ENCODE measurements around the gene TM9SF4. TPM values are rescaled to one million over a fixed set of nuclear protein-coding genes. Genes with fewer than 3 reads are reported as not detected.

TM9SF4 gene
- total RNA-seq, 2 donors from 2014 or later: 76.7 to 79.9 TPM

DNA sequence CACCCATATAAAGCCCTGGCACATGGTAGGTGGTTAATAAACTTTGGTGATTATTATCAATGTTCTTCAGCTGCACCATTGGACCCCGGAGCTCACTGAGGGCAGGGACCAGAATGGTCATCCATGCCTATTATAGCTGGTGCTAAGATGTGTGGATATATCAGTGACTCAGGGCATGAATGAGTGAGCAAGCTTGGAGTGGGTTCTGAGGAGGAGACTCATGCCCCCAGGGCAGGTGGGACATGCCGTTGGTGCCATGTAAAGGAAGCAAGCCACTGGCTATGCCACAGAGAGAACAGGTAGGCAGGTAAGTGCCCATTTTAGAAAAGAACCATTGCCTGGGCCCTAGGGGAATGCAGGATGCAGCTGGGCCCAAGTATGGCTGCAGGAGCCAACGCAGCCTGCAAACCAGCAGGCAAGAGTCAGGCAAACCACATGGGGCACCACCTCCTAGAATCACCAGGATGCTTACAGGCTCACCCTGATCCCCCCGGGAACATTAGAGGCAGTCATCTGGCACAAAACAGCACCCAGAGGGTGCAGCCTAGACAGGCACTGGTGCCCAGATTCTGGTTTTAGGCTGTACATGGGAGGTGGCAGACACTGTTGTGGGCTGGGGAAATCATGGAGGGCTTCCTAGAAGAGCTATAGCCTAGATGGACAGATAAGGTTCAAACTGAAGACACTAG lies 74.6 kb downstream of the TM9SF4 start:
- Histone ChIP-seq H3K27ac (no peak overlapping the region), H3K9me3 (no peaks in the 10 kb centered on the region), H3K4me3 (no peak overlapping the region), H3K9ac (ENCODE audit: low read depth in 2 of 2, low read length in 2 of 2) (no peak overlapping the region), H3K36me3 (no peaks in the 10 kb centered on the region), H3K27me3 (no peaks in the 10 kb centered on the region), H3K4me1 (peaks cover 2% of the 10 kb centered on the region)
- intact Hi-C loops (cut with DNase I): no loop called here
- TF ChIP-seq, protein P1, sequence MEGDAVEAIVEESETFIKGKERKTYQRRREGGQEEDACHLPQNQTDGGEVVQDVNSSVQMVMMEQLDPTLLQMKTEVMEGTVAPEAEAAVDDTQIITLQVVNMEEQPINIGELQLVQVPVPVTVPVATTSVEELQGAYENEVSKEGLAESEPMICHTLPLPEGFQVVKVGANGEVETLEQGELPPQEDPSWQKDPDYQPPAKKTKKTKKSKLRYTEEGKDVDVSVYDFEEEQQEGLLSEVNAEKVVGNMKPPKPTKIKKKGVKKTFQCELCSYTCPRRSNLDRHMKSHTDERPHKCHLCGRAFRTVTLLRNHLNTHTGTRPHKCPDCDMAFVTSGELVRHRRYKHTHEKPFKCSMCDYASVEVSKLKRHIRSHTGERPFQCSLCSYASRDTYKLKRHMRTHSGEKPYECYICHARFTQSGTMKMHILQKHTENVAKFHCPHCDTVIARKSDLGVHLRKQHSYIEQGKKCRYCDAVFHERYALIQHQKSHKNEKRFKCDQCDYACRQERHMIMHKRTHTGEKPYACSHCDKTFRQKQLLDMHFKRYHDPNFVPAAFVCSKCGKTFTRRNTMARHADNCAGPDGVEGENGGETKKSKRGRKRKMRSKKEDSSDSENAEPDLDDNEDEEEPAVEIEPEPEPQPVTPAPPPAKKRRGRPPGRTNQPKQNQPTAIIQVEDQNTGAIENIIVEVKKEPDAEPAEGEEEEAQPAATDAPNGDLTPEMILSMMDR (IDR thresholded peaks at IDR 0.05): no peak
- DNase-seq: no peak

DNA sequence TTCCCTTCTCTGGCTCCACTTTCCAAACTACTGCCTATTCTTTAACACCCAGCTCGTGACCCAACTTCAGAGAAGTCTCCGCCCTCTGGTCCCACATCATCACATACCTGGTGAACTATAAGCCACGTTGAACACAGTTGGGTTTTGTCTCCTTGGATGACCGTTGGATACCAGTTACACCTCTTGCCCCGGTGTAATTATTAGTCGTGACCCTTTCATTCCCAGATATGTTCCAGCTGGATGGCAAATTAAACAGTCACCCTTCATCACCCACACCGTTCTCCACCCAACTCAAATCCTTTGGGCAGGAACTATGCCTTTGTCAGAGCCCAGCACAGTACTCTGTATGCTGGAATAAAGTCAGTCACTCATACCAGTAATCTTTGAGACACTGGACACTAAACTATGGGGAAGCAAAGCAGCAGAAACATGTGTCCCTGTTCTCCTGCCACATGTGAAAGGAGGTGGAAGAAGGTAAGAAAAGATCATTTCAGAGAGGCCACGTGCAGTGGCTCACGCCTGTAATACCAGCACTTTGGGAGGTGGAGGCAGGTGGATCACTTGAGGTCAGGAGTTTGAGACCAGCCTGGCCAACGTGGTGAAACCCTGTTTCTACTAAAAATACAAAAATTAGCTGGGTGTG lies 75.6 kb downstream of the TM9SF4 start:
- DNase-seq: no peak
- no peak overlapping the region for H3K4me3 ChIP-seq

DNA sequence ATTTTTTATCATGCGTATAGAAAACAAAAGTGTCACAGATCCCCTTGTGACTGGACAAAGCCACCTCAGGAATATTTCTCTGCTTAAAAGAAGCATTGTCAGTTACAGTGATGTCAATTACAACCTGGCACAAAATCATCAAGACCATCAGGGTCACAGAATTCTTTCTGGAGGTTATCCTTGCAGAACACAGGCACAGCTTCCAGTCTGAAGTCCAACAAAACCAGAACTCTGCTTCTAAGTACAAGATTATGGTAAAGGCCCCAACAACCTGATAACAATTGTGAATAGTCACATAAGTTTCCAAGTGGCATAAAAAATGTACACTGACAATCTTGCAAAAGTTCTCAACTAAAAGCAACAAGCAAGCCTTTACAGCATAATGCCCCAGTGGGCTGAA lies 77.0 kb downstream of the TM9SF4 start:
- Histone ChIP-seq H3K4me1 (peaks cover 7% of the 10 kb centered on the region), H3K27me3 (no peaks in the 10 kb centered on the region), H3K9me3 (no peaks in the 10 kb centered on the region), H3K27ac (no peak overlapping the region), H3K36me3 (no peaks in the 10 kb centered on the region), H3K4me3 (no peak overlapping the region), H3K9ac (ENCODE audit: low read depth in 2 of 2, low read length in 2 of 2) (no peak overlapping the region)
- TF ChIP-seq, protein P1 (IDR thresholded peaks at IDR 0.05): no peak
- no peak for DNase-seq
- intact Hi-C loops (cut with DNase I): no loop called here

More for the DNA sequence above, 75.6 kb downstream of the TM9SF4 start:
- Histone ChIP-seq H3K27ac (no peak overlapping the region), H3K4me1 (peaks cover 7% of the 10 kb centered on the region), H3K9ac (ENCODE audit: low read depth in 2 of 2, low read length in 2 of 2) (no peak overlapping the region), H3K27me3 (no peaks in the 10 kb centered on the region), H3K9me3 (no peaks in the 10 kb centered on the region), H3K36me3 (no peaks in the 10 kb centered on the region)
- intact Hi-C loops (cut with DNase I): no loop called here
- TF ChIP-seq, protein P1 (IDR thresholded peaks at IDR 0.05): no peak

DNA sequence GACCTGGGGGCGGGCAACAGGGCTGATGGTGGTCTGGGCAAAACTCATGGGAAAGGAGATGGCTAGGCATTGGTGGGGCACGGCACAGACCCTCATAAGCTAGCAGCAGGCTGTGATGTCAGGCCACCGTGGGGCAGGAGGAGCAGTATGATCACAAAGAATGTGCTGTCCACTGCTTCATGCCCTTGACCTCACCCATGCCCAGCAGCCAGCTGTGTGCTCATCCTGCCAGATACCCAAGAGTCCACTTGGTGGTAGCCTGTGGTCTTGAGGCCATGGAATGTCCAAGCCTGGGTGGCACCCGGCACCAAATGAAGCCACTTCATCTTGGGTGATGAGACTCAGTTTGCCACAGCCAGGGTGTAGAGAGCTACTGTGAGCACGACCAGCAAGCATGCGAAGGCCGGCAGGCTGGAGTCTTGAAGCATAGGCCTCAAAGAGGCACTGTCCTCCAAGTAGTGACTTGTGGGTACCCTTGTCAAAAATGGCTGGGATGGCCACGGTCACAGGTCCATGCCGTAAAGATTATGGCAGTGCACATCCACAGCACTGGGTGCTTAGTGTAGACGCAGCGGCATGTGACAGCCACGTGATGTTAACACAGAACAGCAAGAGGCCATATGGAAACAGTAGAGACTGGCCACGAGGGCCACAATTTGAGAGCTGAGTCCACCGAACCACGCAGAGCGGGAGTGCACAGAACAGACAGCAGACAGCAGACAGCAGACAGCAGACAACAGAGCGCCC lies 79.0 kb downstream of the TM9SF4 start:
- Histone ChIP-seq H3K4me3 (no peak overlapping the region), H3K27me3 (no peaks in the 10 kb centered on the region), H3K27ac (no peak overlapping the region), H3K4me1 (peaks cover 7% of the 10 kb centered on the region), H3K9ac (ENCODE audit: low read depth in 2 of 2, low read length in 2 of 2) (no peak overlapping the region), H3K9me3 (no peaks in the 10 kb centered on the region), H3K36me3 (no peaks in the 10 kb centered on the region)
- no peak for DNase-seq
- TF ChIP-seq, protein P1 (IDR thresholded peaks at IDR 0.05): no peak
- intact Hi-C loops (cut with DNase I): no loop called here

DNA sequence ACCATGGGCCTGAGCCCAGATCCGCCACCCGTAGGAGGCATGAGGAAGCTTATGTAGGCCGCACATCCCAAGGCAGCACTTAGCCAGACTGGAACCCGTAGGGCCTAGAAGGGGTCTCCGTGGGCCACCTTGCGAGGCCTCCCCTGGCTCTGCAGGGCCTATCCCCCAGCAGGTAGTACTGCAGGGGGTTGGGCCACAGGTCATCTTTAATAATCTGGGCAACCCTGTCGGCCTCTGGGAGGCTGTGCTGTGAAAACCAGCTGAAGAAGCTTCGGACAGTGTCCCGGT lies 79.6 kb downstream of the TM9SF4 start:
- DNase-seq: no peak
- peak overlapping the region; percentile 73 to 86 for H3K9ac ChIP-seq (ENCODE audit: low read depth in 2 of 2, low read length in 2 of 2)
- H3K9me3 ChIP-seq: no peaks in the 10 kb centered on the region
- peak overlapping the region; percentile 58 for H3K4me3 ChIP-seq
- H3K36me3 ChIP-seq: no peaks in the 10 kb centered on the region
- H3K4me1 ChIP-seq: peaks cover 7% of the 10 kb centered on the region
- H3K27ac ChIP-seq: no peak overlapping the region
- no peaks in the 10 kb centered on the region for H3K27me3 ChIP-seq
- intact Hi-C loops (cut with DNase I): no loop called here
- TF ChIP-seq, protein P1 (IDR thresholded peaks at IDR 0.05): no peak

Measured in colonic mucosa (tissue), 4 donors.